B cell (primary cell): ENCODE data around the gene FAM3D.

Experiments used
- CTCF ChIP-seq: fragments of 200-600 bp; IDR thresholded peaks from one replicate; pipeline ENCODE4 v1.8.0; 2022; ENCODE audit warnings: antibody characterized with exemption, mild to moderate bottlenecking
- EZH2 ChIP-seq: IDR thresholded peaks from 2 replicates; pipeline ENCODE4 v1.6.1; 2012; ENCODE audit warnings: borderline replicate concordance, low read depth, mild to moderate bottlenecking, moderate library complexity, low read length; ENCODE audit not compliant: insufficient read depth, poor library complexity, severe bottlenecking

- TF ChIP-seq CTCF (no peak), EZH2 (no peak)
Observed at GRCh38 chr3:58666683-58667082, at the start of gene FAM3D.
